HL-60/S4 (cell line): ENCODE measurements around the gene VRK1.

Source experiments
- in situ Hi-C: fragments of 300-500 bp; cut with MboI; formaldehyde crosslinking; loops from 2 replicates; pipeline ENCODE4 v1.14.3; 2022; ENCODE audit warnings: low sequenced_read_pairs

VRK1 gene

DNA sequence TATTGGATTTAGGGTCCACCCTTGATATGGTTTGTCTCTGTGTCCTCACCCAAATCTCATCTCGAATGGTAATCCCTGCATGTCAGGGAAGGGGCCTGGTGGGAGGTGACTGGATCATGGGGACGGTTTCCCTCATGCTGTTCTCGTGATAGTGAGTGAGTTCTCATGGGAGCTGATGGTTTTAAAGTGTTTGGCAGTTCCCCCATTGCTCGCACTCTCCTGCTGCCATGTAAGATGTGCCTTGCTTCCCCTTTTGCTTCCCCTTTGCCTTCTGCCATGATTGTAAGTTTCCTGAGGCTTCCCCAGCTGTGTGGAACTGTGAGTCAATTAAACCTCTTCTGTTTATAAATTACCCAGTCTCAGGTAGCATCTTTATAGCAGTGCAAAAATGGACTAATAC lies 118.3 kb downstream of the VRK1 start:
- in situ Hi-C loops = no loop called here

DNA sequence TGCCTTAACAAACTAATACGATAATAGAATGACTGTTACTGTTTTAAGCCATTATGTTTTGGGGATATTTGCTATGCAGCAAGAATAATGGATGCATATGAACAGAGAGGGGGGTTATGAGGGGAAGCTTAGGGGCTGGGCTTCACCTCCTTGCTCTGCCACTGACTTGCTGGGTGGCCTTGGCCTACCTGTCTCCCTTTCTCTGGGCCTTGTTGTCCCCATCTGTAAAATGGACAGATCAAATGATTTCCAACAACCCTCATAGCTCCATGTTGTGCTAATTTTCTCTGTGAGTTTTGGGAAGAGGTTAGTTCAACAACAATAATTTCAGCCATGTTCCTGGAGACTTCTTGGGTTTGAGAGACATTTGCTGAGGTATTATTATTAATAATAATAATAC lies 119.6 kb downstream of the VRK1 start:
- in situ Hi-C loops = no loop called here

DNA sequence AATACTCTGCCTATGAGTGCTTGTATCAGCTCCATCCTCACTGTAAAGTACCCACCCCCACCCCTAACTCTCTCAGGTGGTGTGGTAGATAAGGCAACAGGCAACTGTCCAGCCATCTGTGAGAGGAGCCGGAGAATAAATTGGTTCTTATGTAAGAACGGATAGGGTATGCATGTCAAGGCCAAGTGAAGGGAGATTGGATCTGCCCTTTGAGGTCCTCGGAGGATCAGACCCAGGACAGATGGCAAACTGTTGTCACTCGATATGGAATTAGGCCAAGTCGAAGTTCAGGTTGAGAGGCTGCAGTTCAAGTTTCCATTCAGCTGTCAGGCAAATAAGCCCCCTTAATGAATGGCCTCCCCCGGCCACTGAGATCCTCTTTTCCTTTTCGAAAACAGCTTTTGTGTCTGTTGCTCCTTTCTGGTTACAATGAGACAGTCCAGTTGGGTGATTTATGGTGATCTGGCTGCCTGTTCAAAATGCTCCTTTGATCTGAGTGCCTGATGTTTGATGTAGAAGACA lies 120.3 kb downstream of the VRK1 start:
- in situ Hi-C loops = no loop called here

DNA sequence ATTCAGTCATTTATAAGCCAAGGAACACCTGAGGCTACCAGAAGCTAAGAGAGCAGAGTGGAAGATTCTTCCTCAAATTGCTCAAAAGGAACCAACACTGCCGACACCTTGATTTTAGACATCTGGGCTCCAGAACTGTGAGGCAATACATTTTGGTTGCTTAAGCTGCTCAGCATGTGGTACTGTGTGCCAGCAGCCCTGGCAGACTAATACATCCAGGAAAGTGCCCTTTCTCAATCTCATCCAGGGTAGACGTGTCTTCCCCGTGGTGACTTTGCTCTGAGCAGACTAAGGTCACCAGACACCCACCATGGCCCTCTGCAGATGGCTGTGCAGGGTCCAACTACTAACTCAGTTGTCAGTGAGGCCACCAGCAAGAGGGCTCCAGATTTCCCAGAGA lies 122.8 kb downstream of the VRK1 start:
- in situ Hi-C loops = no loop called here

DNA sequence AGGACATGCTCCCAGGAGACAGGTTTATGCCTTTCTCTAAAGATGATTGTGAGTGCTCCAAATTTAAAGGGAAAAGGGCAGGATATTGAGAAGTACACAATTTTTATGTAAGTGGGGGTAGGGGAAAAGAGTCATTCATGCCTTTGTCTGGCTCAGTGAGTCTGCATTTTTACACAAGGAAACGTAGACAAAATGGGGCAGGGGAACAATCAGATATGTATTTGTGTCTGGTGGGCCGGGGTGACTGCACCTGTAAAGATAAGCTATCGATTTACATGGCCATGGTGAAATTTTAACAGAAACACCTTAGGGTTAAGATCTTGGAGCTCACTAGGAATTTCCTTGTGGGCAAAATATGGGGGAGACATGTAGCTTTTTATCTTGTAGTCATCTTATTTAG lies 123.6 kb downstream of the VRK1 start:
- in situ Hi-C loops = no loop called here

DNA sequence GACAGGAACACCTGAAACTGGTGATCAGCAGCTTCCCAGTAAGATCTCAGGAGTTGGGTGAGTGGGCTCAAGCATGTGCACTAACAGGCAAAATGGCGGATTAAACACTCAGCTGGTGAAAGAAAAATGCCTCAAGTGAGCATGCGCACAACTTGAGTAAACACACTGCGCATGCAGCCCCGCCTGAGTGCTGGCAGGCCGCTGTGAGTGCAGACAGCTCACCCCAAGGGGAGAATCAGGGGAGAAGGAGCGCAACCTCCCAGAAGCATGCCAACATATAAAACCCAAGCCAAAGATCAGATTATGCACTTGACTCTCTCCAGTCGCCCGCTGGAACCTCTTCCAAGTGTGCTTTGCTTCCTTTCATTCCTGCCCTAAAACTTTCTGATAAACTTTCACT lies 125.8 kb downstream of the VRK1 start:
- in situ Hi-C loops = no loop called here

DNA sequence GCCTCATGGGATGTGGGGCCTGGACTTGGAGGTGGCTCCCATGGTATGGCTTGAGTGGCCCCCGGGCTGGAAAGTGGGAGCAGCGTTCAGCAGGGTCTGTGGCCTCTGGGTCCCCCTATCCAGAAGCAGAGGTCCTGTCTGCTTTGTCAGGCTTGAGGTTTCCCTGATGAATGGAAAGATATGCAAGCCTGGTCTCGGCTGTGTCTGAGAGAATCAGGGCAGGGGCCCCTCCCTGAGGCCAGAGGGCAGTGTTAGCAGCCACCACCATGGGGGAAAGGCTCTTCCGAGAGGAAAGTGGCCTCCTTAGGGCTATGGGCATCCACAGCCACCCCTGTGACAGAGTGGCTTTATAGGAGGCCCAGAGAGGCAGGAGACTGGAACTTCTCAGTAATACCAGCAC lies 128.2 kb downstream of the VRK1 start:
- in situ Hi-C loops = no loop called here

DNA sequence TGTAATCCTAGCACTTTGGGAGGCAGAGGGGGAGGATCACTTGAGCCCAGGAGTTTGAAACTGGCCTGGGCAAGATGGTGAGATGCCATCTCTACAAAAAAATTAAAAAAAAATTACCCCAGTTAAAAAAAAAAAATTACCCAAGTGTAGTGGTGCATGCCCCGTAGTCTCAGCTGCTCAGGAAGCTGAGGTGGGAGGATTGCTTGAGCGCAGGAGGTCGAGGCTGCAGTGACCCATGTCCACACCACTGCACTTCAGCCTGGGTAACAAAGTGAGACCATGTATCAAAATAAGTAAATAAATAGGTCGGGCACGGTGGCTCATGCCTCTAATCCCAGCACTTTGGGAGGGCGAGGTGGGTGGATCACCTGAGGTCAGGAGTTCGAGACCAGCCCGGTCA lies 128.8 kb downstream of the VRK1 start:
- in situ Hi-C loops = no loop called here

DNA sequence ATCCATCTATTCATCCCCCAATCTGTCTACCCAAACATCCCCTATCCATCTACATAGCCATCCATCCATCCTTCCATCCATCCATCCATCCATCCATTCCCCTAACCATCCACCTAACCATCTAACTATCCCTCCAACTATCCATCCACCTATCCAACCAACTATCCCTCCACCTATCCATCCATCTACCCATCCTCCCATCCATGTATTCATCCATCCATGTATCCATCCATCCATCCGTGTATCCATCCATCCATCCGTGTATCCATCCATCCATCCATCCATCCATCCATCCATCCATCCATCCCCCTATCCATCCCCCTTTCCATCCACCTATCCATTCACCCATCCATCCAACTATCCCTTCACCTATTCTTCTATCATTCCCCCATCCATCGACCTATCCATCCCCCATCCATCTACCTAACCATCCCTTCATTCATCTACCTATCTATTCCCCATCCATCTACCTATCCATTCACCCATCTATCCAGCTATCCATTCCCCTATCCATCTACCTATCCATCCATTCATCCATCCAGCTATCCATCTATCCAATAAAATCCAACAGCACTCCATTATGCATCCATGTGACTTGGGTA lies 131.7 kb downstream of the VRK1 start:
- in situ Hi-C loops = no loop called here

DNA sequence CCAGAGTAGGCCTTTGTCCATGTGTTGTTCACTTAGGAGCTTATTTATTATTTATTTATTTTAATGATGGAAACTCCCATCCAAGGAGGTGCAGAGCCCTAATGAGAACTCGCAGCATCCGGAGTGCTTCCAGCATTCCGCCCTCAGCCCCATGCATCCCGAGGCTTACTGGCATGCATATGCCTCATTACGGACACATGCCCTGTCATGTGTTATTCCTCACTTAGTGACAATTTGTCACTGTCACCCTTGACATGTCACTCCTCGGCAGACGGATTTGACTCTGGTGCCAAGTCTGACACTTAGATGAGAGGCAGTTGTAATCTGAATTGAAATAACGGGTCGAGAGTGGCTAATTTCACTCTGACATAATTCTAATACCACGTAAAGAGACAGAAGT lies 132.8 kb downstream of the VRK1 start:
- in situ Hi-C loops = no loop called here

DNA sequence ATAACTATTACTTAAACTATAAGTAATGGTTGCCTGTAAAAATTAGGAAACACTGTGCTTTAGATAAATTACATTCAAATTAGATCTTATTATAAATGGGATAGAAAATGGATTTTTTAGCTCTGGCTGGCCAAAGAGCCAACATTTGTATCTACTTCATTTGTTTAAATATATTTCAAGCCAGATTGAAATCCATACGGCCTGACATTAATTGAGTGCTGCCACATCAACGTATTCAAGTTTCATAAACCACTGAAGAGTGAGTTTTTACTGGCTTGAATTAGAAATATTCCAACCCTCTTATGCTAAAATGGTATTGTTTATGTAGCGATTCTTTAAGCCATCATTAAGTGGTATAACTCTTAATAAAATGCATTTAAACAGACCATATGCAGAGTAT lies 133.3 kb downstream of the VRK1 start:
- in situ Hi-C loops = no loop called here
